ENCODE data around the gene MEIOB. TPM values are rescaled to one million over a fixed set of nuclear protein-coding genes. Genes with fewer than 3 reads are reported as not detected.
"Not testable (repeated sequence)": the region's sequence is repeated elsewhere in the genome, so short reads cannot be mapped to it uniquely, and the experiment has no call there.

MEIOB gene
- total RNA-seq, 1 donor from 2014 or later: 0.88 TPM

DNA sequence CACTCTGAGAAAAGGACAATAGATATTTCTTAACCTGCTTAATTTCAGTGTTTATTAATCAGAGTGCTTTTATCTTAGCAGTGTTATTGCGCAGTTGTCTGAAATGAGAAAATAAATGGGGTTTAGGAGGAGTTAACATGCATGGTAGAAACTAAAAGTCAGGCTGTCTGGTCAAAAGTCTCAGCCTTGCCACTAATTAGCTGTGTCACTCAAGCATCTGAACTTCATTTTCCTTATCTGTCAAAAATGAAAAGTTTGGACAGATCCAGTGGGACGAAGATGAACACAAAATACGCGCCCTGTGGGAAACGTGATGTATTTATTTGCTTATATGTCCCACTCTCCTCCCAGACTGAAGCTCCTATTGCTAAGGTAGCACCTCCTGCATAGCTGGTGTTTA is 6.3 kb upstream of the MEIOB start:
- no peak for DNase-seq (ENCODE audit: extremely low read depth, low read depth, low spot score)

DNA sequence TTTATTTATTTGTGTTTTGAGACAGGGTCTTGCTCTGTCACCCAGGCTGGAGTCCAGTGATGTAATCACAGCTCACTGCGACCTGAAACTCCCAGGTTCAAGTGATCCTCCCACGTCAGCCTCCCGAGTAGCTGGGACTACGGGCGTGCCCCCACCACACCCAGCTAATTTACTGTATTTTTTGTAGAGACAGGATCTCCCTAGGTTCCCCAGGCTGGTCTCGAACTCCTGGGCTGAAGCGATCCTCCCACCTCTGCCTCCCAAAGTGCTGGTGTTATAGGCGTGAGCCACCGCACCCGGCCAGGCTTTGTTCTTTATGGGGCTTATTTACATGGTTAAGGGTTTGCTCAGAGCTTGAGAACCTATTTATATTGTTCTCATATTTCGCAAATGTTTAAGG is 5.8 kb upstream of the MEIOB start:
- DNase-seq (ENCODE audit: extremely low read depth, low read depth, low spot score): no peak

GRCh38 chr16:1877089-1877488 is 5.1 kb upstream of the MEIOB start:
- DNase-seq (ENCODE audit: extremely low read depth, low read depth, low spot score): no peak

DNA sequence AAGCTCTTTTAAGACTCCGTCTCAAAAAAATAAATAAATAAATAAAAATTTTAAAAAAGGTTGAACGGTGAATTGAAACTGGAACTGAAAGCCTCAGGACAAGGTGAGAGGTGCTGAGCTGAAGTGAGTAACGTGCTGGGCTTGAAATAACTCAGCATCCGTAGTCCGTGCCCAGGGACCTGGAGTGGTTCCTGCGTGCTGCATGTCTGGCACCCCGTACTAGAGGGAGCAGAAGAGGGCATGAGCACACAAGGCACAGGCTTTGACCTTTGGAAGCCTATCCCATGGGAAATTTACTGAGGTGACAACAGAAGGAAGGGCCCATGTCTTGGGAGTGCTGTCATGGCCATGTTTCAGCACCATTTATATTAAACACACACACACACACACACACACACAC is 4.5 kb upstream of the MEIOB start:
- DNase-seq (ENCODE audit: extremely low read depth, low read depth, low spot score): no peak

GRCh38 chr16:1876066-1876465 is 4.1 kb upstream of the MEIOB start:
- DNase-seq (ENCODE audit: extremely low read depth, low read depth, low spot score): not testable (repeated sequence)

DNA sequence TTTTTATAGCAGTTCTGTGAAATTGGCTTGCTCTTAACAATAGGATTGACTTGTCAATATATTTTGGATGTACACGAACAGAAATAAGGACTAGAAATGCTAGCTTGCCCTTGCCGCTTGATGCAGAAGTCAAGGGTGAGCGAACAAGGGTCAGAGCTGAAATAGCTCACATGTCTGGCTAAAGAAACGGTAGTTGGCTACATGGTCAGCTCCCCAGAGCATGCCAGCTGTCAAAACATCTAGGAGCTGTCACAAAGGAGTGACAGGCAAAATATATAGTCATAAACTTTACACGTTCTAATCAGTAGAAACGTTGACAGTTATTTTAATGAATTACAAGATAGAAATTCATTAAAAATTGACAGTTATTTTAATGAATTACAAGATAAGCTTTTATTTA is 2.9 kb upstream of the MEIOB start:
- no peak for DNase-seq (ENCODE audit: extremely low read depth, low read depth, low spot score)

- DNase-seq (ENCODE audit: extremely low read depth, low read depth, low spot score): no peak
Measured at GRCh38 chr16:1870365-1871082, 1.4 kb downstream of the MEIOB start.

DNA sequence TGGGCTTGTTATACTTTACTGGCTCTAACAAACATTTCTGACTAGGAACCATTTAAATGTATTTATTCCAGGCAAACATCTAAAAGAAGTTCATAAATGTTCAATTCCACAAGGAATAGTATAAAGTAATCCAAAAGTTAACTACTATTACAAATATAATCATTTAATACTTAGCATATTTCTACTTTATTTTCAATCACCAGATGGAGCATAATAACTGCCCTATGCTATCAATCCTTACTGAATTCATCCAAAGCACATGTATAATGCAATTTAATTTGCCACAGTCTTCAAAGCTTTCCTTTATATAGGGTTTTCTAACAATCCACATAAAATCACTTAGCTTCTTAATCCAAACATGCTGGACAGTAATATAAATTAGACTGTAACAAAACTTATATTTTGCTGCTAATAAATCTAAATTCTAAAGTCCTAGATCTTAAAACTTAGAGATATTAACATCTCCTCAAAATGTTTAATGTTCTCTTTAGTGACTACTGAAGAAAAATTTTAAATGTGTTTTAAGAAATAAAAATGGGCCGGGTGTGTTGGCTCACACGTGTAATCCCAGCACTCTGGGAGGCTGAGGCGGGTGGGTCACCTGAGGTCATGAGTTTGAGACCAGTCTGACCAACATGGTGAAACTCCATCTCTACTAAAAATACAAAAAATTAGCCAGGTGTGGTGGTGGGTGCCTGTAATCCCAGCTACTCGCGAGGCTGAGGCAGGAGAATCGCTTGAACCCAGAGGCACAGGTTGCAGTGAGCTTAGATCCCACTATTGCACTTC is 5.9 kb downstream of the MEIOB start:
- no peak for DNase-seq (ENCODE audit: extremely low read depth, low read depth, low spot score)

DNA sequence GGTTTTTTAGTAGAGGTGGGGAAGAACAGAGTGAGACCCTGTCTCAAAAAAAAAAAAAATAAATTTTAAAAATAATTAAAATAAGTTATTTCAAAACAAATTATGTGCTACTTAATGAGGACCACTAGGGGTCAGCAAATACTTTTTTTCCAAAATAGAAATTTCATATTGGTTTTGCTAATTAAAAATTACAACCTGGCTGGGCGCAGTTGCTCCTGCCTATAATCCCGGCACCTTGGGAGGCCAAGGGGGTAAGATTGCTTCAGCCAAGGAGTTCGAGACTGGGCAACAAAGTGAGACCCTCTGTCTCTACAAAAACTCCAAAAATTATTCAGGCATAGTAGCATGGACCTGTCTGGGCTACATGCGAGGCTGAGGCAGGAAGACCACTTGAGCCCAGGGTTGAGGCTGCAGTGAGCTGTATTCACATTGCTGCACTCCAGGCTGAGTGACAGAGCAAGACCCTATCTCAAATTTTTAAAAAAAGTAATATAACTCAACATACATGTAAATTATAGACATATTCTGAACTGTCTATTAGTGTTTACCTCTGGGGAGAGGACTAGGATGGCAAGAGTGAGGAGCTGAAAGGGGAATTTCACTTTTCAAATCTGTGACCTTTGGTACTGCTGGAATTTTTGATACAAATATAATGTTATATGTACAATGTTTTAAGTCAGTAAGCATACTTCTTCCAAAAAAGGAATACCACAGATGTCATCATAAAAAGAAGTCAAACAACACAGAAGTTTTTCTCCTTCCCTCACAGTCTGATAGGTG is 8.1 kb downstream of the MEIOB start:
- no peak for DNase-seq (ENCODE audit: extremely low read depth, low read depth, low spot score)

DNA sequence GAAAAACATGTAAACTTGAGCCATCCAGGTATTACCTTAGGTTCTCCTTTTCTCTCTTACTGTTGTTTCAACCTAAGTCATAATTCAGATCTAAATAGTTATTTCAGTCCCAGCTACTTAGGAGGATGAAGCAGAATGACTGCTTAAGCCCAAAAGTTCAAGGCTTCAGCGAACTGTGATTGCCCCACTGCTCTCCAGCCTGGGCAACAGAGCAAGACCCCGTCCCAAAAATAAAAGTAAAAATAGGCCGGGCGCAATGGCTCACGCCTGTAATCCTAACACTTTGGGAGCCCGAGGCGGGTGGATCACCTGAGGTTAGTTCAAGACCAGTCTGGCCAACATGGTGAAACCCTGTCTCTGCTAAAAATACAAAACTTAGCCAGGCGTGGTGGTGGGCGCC is 9.6 kb downstream of the MEIOB start:
- no peak for DNase-seq (ENCODE audit: extremely low read depth, low read depth, low spot score)

DNA sequence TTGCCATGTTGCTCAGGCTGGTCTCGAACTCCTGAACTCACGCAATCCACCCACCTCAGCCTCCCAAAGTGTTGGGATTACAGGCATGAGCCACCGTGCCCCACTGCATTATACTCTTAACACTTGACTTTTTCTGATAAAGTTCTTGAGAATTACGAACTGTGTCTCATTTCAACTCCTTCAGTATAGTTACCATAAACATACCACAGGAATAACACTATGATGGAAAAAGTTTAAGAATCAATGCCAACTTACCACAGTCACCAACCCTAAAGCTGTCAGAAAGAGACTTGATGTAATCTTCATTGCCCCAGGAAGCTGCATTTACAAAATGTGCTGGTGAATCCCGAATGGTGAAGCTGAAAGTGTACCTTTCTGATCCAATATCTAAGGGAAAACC is 10.2 kb downstream of the MEIOB start:
- DNase-seq (ENCODE audit: extremely low read depth, low read depth, low spot score): no peak

GRCh38 chr16:1859650-1860049 is 12.3 kb downstream of the MEIOB start:
- no peak for DNase-seq (ENCODE audit: extremely low read depth, low read depth, low spot score)

DNA sequence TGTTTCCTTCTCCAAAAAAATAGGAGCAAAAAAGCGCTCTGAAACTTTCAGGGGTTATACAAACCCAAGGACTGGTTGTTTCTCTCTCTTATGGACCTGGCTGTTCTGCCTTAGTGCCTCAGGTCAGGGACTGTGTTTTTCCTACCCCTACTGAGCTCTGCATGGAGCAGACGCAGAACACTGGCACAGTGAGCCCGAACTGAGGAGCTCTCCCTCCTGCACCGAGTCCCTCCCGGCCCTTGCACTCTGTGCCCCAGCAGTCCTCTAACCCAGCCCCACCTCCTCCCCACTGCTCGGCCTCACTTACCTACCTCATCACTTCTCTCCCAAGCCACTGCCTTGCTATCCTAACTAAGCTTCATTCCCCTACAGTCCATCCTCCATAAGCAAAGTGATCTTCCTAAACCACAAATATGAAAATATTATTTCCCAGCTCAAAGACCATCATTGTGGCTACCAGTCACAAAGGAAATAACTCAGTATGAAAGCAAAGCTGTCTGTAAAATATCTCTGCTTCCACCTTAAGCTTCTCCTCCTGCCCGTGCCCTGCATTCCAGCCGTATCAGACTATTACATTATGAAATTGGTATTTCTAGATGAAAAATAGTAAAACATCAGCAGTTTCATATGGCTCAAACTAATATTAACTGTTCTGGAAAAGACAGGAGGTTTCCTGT is 13.6 kb downstream of the MEIOB start:
- DNase-seq (ENCODE audit: extremely low read depth, low read depth, low spot score): no peak

DNA sequence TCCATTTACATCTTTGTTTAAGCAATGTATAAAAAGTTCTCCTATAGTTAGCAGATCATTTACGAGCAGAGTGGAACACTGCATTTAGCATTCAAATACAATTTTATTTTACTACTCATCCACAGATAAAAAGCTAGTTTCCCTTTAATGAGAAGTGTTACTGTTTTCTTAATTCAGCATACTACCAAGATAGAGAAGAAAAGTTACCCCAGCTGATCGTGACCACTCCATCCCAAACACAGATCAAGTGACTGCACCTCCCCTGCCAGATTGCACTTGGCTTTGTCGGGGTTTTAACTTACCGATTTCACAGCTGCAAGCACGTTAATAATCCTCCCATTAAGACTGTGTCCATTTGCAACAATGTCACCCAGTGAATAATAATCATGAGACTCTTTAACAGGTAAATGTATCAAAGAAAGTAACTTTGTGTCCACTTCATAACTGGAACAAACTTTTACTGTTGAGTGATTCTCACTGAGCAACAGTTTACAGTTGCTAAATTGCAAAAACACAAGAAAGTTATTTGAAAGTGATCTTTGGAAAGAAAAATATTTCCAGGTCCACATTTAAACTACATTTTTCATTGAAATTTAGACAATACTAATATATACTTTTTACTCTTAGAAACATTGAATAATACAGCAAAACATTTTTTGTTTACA is 14.4 kb downstream of the MEIOB start:
- DNase-seq (ENCODE audit: extremely low read depth, low read depth, low spot score): no peak

DNA sequence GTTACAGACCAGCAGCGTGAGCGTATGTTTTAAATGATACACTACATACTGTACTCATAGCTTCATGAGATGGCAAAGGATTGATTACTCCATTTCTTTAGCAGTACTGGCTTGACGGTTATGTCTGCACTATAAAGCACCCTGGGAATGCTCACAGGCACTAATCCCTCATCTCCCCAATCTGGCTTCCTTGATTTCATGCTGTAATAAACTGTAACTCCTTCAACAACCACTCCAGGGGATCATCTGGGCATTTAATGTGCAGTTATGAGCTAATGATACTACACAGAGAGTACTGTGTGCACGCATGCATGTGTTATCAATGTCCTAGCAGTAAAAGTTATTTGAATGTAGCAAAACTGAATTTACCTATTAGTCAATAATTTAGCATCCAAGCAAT is 20.2 kb downstream of the MEIOB start:
- no peak for DNase-seq (ENCODE audit: extremely low read depth, low read depth, low spot score)

DNA sequence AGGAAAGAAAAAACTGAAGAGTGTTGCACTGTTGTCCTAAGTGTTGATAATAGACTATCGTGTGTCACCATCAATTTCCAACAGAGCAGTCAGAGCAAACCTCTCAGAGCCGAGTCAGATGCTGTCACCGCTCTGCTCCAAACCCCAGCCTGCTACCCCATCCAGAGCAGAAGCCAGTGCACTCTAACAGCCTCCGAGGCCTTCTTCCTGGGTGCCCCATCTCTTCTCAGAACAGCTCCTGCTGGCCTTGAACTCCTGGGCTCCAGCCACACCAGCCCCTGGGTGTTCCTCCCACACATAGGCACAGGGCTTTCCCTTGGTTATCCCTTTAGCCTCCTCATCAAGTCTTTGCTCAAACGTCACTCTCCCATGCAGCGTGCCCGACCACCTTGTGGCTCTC is 21.0 kb downstream of the MEIOB start:
- no peak for DNase-seq (ENCODE audit: extremely low read depth, low read depth, low spot score)

DNA sequence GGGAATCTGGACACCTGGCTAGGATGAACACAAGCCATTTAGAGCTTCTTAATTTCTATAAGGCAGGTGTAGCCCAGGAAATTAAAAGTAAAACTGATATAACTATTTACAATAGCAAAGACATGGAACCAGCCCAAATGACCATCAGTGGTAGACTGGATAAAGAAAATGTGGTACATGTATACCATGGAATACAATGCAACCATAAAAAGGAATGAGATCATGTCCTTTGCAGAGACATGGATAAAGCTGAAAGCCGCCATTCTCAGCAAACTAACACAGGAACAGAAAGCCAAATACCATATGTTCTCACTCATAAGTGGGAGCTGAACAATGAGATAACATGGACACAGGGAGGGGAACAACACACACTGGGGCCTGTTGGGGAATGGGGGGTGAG is 25.5 kb downstream of the MEIOB start:
- no peak for DNase-seq (ENCODE audit: extremely low read depth, low read depth, low spot score)

DNA sequence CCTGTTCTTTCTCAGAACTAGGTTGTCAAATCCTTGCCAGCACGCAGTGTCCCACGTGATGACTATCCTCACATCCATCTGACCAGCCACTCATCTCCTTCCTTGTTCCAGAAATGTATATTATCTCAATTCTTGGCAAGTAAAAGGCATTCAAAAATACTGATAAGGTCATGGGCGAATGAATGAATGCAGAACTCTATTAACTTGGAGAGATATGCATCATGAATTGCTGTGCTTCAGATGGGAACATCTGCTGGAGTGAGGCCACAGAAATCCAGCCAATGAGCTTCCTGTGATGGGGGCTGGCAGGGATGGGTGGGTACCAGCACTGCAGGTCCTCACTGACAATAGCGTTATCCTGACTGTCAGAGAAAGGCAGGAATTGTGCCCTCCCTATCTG is 26.0 kb downstream of the MEIOB start:
- DNase-seq (ENCODE audit: extremely low read depth, low read depth, low spot score): no peak

- no peak for DNase-seq (ENCODE audit: extremely low read depth, low read depth, low spot score)
Measured at GRCh38 chr16:1839554-1839953, 32.4 kb downstream of the MEIOB start.

- no peak for DNase-seq (ENCODE audit: extremely low read depth, low read depth, low spot score)
Measured at GRCh38 chr16:1834096-1834495, 37.9 kb downstream of the MEIOB start.
